GM21786 (cell line): ENCODE data around the gene CADPS.

ENCODE experiments used
- ATAC-seq: cut with Tn5 transposase; IDR thresholded peaks from one replicate; pipeline ENCODE4 v1.9.1; 2021; ENCODE audit not compliant: unreplicated experiment

The CADPS gene

GRCh38 chr3:62378311-62378789, 496.9 kb downstream of the CADPS start:
- no peak for ATAC-seq

- ATAC-seq, result no peak
Observed at GRCh38 chr3:62376906-62377877, 498.0 kb downstream of the CADPS start.

GRCh38 chr3:62376454-62376720, 498.8 kb downstream of the CADPS start:
- no peak for ATAC-seq

- no peak for ATAC-seq
Observed at GRCh38 chr3:62375655-62376453, 499.4 kb downstream of the CADPS start.

- no peak for ATAC-seq
Observed at GRCh38 chr3:62374341-62375218, 500.6 kb downstream of the CADPS start.

- ATAC-seq, result no peak
Observed at GRCh38 chr3:62373714-62374333, 501.4 kb downstream of the CADPS start.

GRCh38 chr3:62373215-62373614, 502.0 kb downstream of the CADPS start, which contains the start of gene FEZF2:
Gene FEZF2, minus strand, starts transcription at chr3:62373550. Its CDS starts 682 bp downstream, at chr3:62372868.
- no peak for ATAC-seq

- ATAC-seq, result no peak
Observed at GRCh38 chr3:62372621-62373041, 502.6 kb downstream of the CADPS start.

GRCh38 chr3:62371720-62372591, 503.3 kb downstream of the CADPS start:
- ATAC-seq, result no peak

- no peak for ATAC-seq
Observed at GRCh38 chr3:62370858-62371719, 504.1 kb downstream of the CADPS start.

- no peak for ATAC-seq
Observed at GRCh38 chr3:62370112-62370857, 504.9 kb downstream of the CADPS start.

- ATAC-seq, result no peak
Observed at GRCh38 chr3:62369476-62369743, 505.8 kb downstream of the CADPS start.

- ATAC-seq, result no peak
Observed at GRCh38 chr3:62368705-62369475, 506.3 kb downstream of the CADPS start.

GRCh38 chr3:62368290-62368704, 506.9 kb downstream of the CADPS start:
- ATAC-seq, result no peak

GRCh38 chr3:62367763-62368195, 507.4 kb downstream of the CADPS start:
- ATAC-seq, result no peak

- ATAC-seq, result no peak
Observed at GRCh38 chr3:62366126-62366484, 509.1 kb downstream of the CADPS start.

GRCh38 chr3:62365391-62366125, 509.7 kb downstream of the CADPS start:
- no peak for ATAC-seq
